Measurements from ENCODE around the gene SUGCT. TPM values are rescaled to one million over a fixed set of nuclear protein-coding genes. Genes with fewer than 3 reads are reported as not detected.

The SUGCT gene
- total RNA-seq, 4 donors from 2014 or later = 0.83 to 7.1 (median 3.2) TPM

- Histone ChIP-seq H3K4me3 (no peak overlapping the region), H3K4me1 (no peaks in the 10 kb centered on the region), H3K36me3 (no peaks in the 10 kb centered on the region), H3K9me3 (no peaks in the 10 kb centered on the region), H3K27ac (no peak overlapping the region), H3K27me3 (no peaks in the 10 kb centered on the region)
- no peak for TF ChIP-seq CTCF (IDR thresholded peaks at IDR 0.05)
- no peak for TF ChIP-seq POLR2A (IDR thresholded peaks at IDR 0.05)
- no peak for DNase-seq
- 80 to 89% methylated on average over 9 of the region's 9 CpGs for WGBS, 2 donors
- intact Hi-C loops (cut with DNase I) = no loop called here
Observed at GRCh38 chr7:40726559-40726958, 591.8 kb downstream of the SUGCT start.

GRCh38 chr7:40733114-40733513, 598.3 kb downstream of the SUGCT start:
- H3K9me3 ChIP-seq = no peaks in the 10 kb centered on the region
- DNase-seq = no peak
- TF ChIP-seq POLR2A (IDR thresholded peaks at IDR 0.05) (no peak), CTCF (IDR thresholded peaks at IDR 0.05) (no peak)
- H3K27me3 ChIP-seq = no peaks in the 10 kb centered on the region
- no peaks in the 10 kb centered on the region for H3K4me1 ChIP-seq
- H3K27ac ChIP-seq = no peak overlapping the region
- no peaks in the 10 kb centered on the region for H3K36me3 ChIP-seq
- intact Hi-C loops (cut with DNase I) = no loop called here
- H3K4me3 ChIP-seq = no peak overlapping the region

- Histone ChIP-seq H3K9me3 (no peaks in the 10 kb centered on the region), H3K4me1 (no peaks in the 10 kb centered on the region), H3K27me3 (no peaks in the 10 kb centered on the region), H3K27ac (no peak overlapping the region), H3K4me3 (no peak overlapping the region), H3K36me3 (no peaks in the 10 kb centered on the region)
- no peak for DNase-seq
- TF ChIP-seq POLR2A (IDR thresholded peaks at IDR 0.05) = no peak
- TF ChIP-seq CTCF (IDR thresholded peaks at IDR 0.05) = no peak
- intact Hi-C loops (cut with DNase I) = no loop called here
- 31 to 57% methylated on average over 5 of the region's 5 CpGs for WGBS, 2 donors
Observed at GRCh38 chr7:40733578-40733977, 598.8 kb downstream of the SUGCT start.

GRCh38 chr7:40739257-40739656, 604.5 kb downstream of the SUGCT start:
- H3K4me3 ChIP-seq = no peak overlapping the region
- H3K27ac ChIP-seq = no peak overlapping the region
- no peaks in the 10 kb centered on the region for H3K9me3 ChIP-seq
- no peaks in the 10 kb centered on the region for H3K36me3 ChIP-seq
- TF ChIP-seq POLR2A (IDR thresholded peaks at IDR 0.05) (no peak), CTCF (IDR thresholded peaks at IDR 0.05) (no peak)
- 83 to 91% methylated on average over 2 of the region's 2 CpGs for WGBS, 2 donors
- no peak for DNase-seq
- H3K4me1 ChIP-seq = no peaks in the 10 kb centered on the region
- H3K27me3 ChIP-seq = no peaks in the 10 kb centered on the region
- intact Hi-C loops (cut with DNase I) = no loop called here

GRCh38 chr7:40742270-40742669, 607.5 kb downstream of the SUGCT start:
- Histone ChIP-seq H3K4me1 (no peaks in the 10 kb centered on the region), H3K27me3 (no peaks in the 10 kb centered on the region), H3K9me3 (no peaks in the 10 kb centered on the region), H3K36me3 (no peaks in the 10 kb centered on the region), H3K4me3 (no peak overlapping the region), H3K27ac (no peak overlapping the region)
- intact Hi-C loops (cut with DNase I) = no loop called here
- 85 to 94% methylated on average over 7 of the region's 7 CpGs for WGBS, 2 donors
- DNase-seq = no peak
- TF ChIP-seq CTCF (IDR thresholded peaks at IDR 0.05) = no peak
- TF ChIP-seq POLR2A (IDR thresholded peaks at IDR 0.05) = no peak
